Mesenchymal stem cell (in vitro differentiated cells and primary cell): ENCODE results near the gene TNIP3.

Source experiments
- DNase-seq: peaks from one replicate; pipeline ENCODE4 v3.0.0-alpha.2; 2013
- H2AFZ ChIP-seq: one replicate; pipeline ENCODE4 v1.6.1; 2013; ENCODE audit warnings: low read depth, mild to moderate bottlenecking, control low read depth, inconsistent platforms, low read length, moderate library complexity
- H2AK5ac ChIP-seq: 2 replicates; pipeline ENCODE4 v1.6.1; 2013; ENCODE audit warnings: low read length, moderate library complexity, mild to moderate bottlenecking, inconsistent platforms; ENCODE audit not compliant: severe bottlenecking
- H2BK120ac ChIP-seq: one replicate; pipeline ENCODE4 v1.6.1; 2013; ENCODE audit warnings: low read depth, mild to moderate bottlenecking, inconsistent platforms, low read length, moderate library complexity
- H2BK12ac ChIP-seq, 2 experiments: one replicate each; pipeline ENCODE4 v1.6.1; 2013; ENCODE audit warnings: inconsistent platforms in 2 of 2, low read length in 2 of 2, mild to moderate bottlenecking in 2 of 2, moderate library complexity in 2 of 2, control low read depth in 1 of 2
- H2BK15ac ChIP-seq: one replicate; pipeline ENCODE4 v1.6.1; 2013; ENCODE audit warnings: mild to moderate bottlenecking, low read depth, inconsistent platforms; ENCODE audit not compliant: poor library complexity, severe bottlenecking
- H2BK5ac ChIP-seq: 2 replicates; pipeline ENCODE4 v1.6.1; 2013; ENCODE audit warnings: low read depth, mild to moderate bottlenecking, low read length, control low read depth, inconsistent platforms; ENCODE audit not compliant: poor library complexity, severe bottlenecking
- H3K14ac ChIP-seq, 2 experiments: one replicate each; pipeline ENCODE4 v1.6.1; 2013; ENCODE audit warnings: inconsistent platforms in 2 of 2, low read length in 2 of 2, control low read depth in 1 of 2, mild to moderate bottlenecking in 1 of 2, moderate library complexity in 1 of 2
- H3K18ac ChIP-seq, 2 experiments: one replicate each; pipeline ENCODE4 v1.6.1; 2013; ENCODE audit warnings: inconsistent platforms in 2 of 2, low read length in 2 of 2, control low read depth in 1 of 2, low read depth in 1 of 2, mild to moderate bottlenecking in 1 of 2
- H3K23ac ChIP-seq, 2 experiments: one replicate each; pipeline ENCODE4 v1.6.1; 2013; ENCODE audit warnings: inconsistent platforms in 2 of 2, low read length in 2 of 2, mild to moderate bottlenecking in 2 of 2, moderate library complexity in 2 of 2, control low read depth in 1 of 2
- H3K27ac ChIP-seq: 2 replicates; pipeline ENCODE4 v1.5.1; 2013; ENCODE audit warnings: mild to moderate bottlenecking, moderate library complexity, low read length, control low read depth, inconsistent platforms; ENCODE audit not compliant: poor library complexity, severe bottlenecking
- H3K27me3 ChIP-seq, 2 experiments: 2 replicates each; pipeline versions ENCODE4 v1.6.1 to v1.7.0; 2013; ENCODE audit warnings: low read length in 2 of 2, mild to moderate bottlenecking in 2 of 2, moderate library complexity in 2 of 2, control low read depth in 1 of 2, inconsistent platforms in 1 of 2; ENCODE audit not compliant: control insufficient read depth in 1 of 2, insufficient read depth in 1 of 2
- H3K36me3 ChIP-seq, 2 experiments: 2 replicates each; pipeline versions ENCODE4 v1.6.1 to v1.7.0; 2013; ENCODE audit warnings: low read length in 2 of 2, control low read depth in 1 of 2, inconsistent platforms in 1 of 2, low read depth in 1 of 2, mild to moderate bottlenecking in 1 of 2; ENCODE audit not compliant: insufficient read depth in 2 of 2, control insufficient read depth in 1 of 2
- H3K4ac ChIP-seq, 2 experiments: one replicate each; pipeline ENCODE4 v1.6.1; 2013; ENCODE audit warnings: inconsistent platforms in 2 of 2, low read length in 2 of 2, mild to moderate bottlenecking in 2 of 2, moderate library complexity in 2 of 2, control low read depth in 1 of 2, low read depth in 1 of 2
- H3K4me1 ChIP-seq: 2 replicates; pipeline ENCODE4 v1.6.1; 2013; ENCODE audit warnings: low read depth, low read length, control low read depth; ENCODE audit not compliant: control insufficient read depth, insufficient read depth
- H3K4me2 ChIP-seq: 2 replicates; pipeline ENCODE4 v1.6.1; 2013; ENCODE audit warnings: low read length, mild to moderate bottlenecking, inconsistent platforms; ENCODE audit not compliant: poor library complexity, severe bottlenecking
- H3K4me3 ChIP-seq, 2 experiments: 2 replicates each; pipeline versions ENCODE4 v1.5.1 to v1.7.0; 2013; ENCODE audit warnings: low read length in 2 of 2, mild to moderate bottlenecking in 2 of 2, control low read depth in 1 of 2, low read depth in 1 of 2; ENCODE audit not compliant: insufficient read depth in 1 of 2
- H3K79me1 ChIP-seq: replicated peaks from 2 replicates; pipeline ENCODE4 v1.6.1; 2013; ENCODE audit warnings: mild to moderate bottlenecking, control low read depth, low read length, inconsistent platforms; ENCODE audit not compliant: poor library complexity, severe bottlenecking
- H3K9ac ChIP-seq: 2 replicates; pipeline ENCODE4 v1.7.0; 2013; ENCODE audit warnings: mild to moderate bottlenecking, low read length, moderate library complexity
- H3K9me3 ChIP-seq: 2 replicates; pipeline ENCODE4 v1.7.0; 2013; ENCODE audit warnings: mild to moderate bottlenecking, low read length; ENCODE audit not compliant: control insufficient read depth
- H4K8ac ChIP-seq: one replicate; pipeline ENCODE4 v1.6.1; 2013; ENCODE audit warnings: inconsistent platforms, mild to moderate bottlenecking, low read length, moderate library complexity
- H4K91ac ChIP-seq: one replicate; pipeline ENCODE4 v1.6.1; 2013; ENCODE audit warnings: mild to moderate bottlenecking, low read length, inconsistent platforms
- WGBS: methylation state at CpG from one replicate; pipeline ENCODE4 v1.1.7; 2013; ENCODE audit warnings: mixed read lengths; 5-methylcytosine and 5-hydroxymethylcytosine counted together

The TNIP3 gene

DNA sequence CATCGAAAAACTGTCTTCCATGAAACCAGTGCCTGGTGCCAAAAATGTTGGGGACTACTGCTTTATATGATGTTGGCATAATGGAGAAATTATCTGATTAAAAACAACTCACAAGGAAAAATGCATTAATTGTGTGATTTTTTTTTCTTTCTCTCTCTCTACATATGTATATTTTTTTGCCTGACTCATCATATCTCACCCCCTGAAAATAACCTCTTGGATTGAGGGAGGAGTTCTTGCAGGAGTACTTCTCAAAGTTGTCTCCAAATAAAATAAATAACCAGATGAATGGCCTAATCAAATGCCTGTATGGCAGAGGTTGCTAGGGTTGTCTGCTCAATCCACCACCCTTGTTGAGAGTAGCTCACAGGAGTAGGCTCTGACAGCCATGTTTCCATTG lies 19.9 kb upstream of the TNIP3 start:
- H2BK5ac ChIP-seq = no peak overlapping the region
- no peak overlapping the region for H4K8ac ChIP-seq
- no peak overlapping the region for H3K27ac ChIP-seq
- WGBS = no CpG with 5 or more reads among the region's 1 CpG
- H2BK120ac ChIP-seq = no peak overlapping the region
- no peak overlapping the region for H3K4me3 ChIP-seq
- no peak overlapping the region for H2BK15ac ChIP-seq
- H3K4me1 ChIP-seq = no peaks in the 10 kb centered on the region
- no peak overlapping the region for H2AK5ac ChIP-seq
- DNase-seq = no peak
- H3K23ac ChIP-seq = no peak overlapping the region
- H3K4me2 ChIP-seq = no peak overlapping the region
- no peaks in the 10 kb centered on the region for H3K27me3 ChIP-seq
- H3K36me3 ChIP-seq = no peaks in the 10 kb centered on the region
- H3K79me1 ChIP-seq = no peaks in the 10 kb centered on the region
- no peaks in the 10 kb centered on the region for H3K9me3 ChIP-seq
- no peak overlapping the region for H2BK12ac ChIP-seq
- H3K4ac ChIP-seq = no peak overlapping the region
- H3K18ac ChIP-seq = no peak overlapping the region
- no peak overlapping the region for H4K91ac ChIP-seq
- H3K14ac ChIP-seq = no peak overlapping the region
- H2AFZ ChIP-seq = no peak overlapping the region
- no peak overlapping the region for H3K9ac ChIP-seq

DNA sequence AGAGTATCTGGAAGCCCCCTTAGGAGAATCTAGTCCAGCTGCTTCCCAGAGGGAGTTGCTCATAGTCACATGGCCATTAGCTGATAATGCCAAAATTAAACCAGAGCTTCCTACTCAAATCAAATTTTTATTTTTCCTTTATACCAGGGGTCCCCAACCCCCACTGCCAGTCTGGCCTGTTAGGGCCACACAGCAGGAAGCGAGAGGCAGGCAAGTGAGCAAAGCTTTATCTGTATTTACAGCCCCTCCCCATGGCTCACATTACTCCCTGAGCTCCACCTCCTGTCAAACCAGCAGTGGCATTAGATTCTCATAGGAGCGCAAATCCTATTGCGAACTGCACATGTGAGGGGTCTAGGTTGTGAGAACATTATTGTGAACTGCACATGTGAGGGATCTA lies 19.2 kb upstream of the TNIP3 start:
- Histone ChIP-seq H2AFZ (no peak overlapping the region), H3K27me3 (no peaks in the 10 kb centered on the region), H3K4me3 (no peak overlapping the region), H3K36me3 (no peaks in the 10 kb centered on the region), H3K79me1 (no peaks in the 10 kb centered on the region), H3K18ac (no peak overlapping the region), H2BK5ac (no peak overlapping the region), H2BK120ac (no peak overlapping the region), H3K4me1 (no peaks in the 10 kb centered on the region), H4K8ac (no peak overlapping the region), H4K91ac (no peak overlapping the region), H2BK15ac (no peak overlapping the region), H3K9ac (no peak overlapping the region), H2BK12ac (peak overlapping the region in 1 of 2 experiments; percentile 50), H3K9me3 (no peaks in the 10 kb centered on the region), H3K23ac (no peak overlapping the region), H3K4me2 (peak overlapping the region; percentile 8), H2AK5ac (no peak overlapping the region), H3K27ac (no peak overlapping the region), H3K14ac (no peak overlapping the region), H3K4ac (no peak overlapping the region)
- DNase-seq = no peak
- WGBS = 98% methylated on average over 2 of the region's 3 CpGs

DNA sequence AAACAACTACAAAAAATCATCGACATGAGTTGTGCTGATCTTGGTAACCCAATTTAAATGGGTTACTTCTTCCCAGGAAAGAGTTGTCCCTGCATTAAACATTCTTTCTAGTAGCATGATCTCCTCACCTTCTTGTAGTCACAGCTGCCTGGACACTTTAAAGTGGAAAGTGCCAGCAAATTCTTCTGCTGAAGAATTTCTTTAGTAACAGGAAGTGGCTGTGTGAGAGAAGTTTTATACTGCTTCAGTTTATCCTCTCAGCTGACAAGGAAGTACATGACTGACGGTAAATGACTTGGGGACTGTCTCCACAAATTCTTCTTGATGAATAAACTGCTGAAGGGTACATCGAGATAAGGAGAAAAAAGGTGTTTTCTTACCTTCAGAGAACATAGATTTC lies 18.2 kb upstream of the TNIP3 start:
- Histone ChIP-seq H2BK5ac (no peak overlapping the region), H3K27me3 (peaks cover 0 to 4% of the 10 kb centered on the region in 2 experiments), H3K4me2 (no peak overlapping the region), H3K14ac (no peak overlapping the region), H2BK15ac (no peak overlapping the region), H2BK12ac (peak overlapping the region in 1 of 2 experiments; percentile 20), H2AK5ac (no peak overlapping the region), H4K8ac (no peak overlapping the region), H4K91ac (no peak overlapping the region), H3K79me1 (no peaks in the 10 kb centered on the region), H3K4me3 (no peak overlapping the region), H3K27ac (no peak overlapping the region), H3K4me1 (no peaks in the 10 kb centered on the region), H3K36me3 (no peaks in the 10 kb centered on the region), H3K4ac (no peak overlapping the region), H3K9me3 (no peaks in the 10 kb centered on the region), H2BK120ac (no peak overlapping the region), H2AFZ (no peak overlapping the region), H3K18ac (peak overlapping the region in 1 of 2 experiments; percentile 52), H3K9ac (no peak overlapping the region), H3K23ac (no peak overlapping the region)
- 54% methylated on average over 3 of the region's 3 CpGs for WGBS
- peak; percentile 36 for DNase-seq

DNA sequence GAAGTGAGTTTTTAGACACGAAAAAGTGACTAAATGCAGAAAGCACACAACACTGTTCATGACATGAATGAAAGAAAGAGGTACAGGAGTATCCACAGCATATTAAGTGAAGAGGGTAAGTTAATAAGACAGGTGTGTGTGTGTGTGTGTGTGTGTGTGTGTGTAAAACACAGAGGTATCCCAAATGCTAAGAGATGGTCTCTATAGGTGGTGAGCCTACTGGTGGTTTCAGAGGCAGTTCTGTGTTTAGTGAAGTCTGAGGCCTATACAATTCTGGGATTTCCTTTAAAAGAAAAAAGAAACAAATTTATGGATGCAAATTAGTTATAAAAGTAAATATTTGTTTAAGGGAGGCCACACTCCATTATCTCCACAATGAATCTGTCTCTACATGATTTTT lies 17.4 kb upstream of the TNIP3 start:
- H3K36me3 ChIP-seq = no peaks in the 10 kb centered on the region
- no peak overlapping the region for H3K4me3 ChIP-seq
- H3K18ac ChIP-seq = peak overlapping the region in 1 of 2 experiments; percentile 16
- H4K8ac ChIP-seq = no peak overlapping the region
- H3K79me1 ChIP-seq = no peaks in the 10 kb centered on the region
- no peak overlapping the region for H2BK15ac ChIP-seq
- no peak overlapping the region for H3K4ac ChIP-seq
- no peak overlapping the region for H4K91ac ChIP-seq
- H3K27ac ChIP-seq = no peak overlapping the region
- peaks cover 0 to 4% of the 10 kb centered on the region in 2 experiments for H3K27me3 ChIP-seq
- no peak overlapping the region for H3K9ac ChIP-seq
- no peak overlapping the region for H2AFZ ChIP-seq
- H3K23ac ChIP-seq = no peak overlapping the region
- no peaks in the 10 kb centered on the region for H3K4me1 ChIP-seq
- H2BK5ac ChIP-seq = no peak overlapping the region
- no peak for DNase-seq
- H3K14ac ChIP-seq = no peak overlapping the region
- H3K9me3 ChIP-seq = no peaks in the 10 kb centered on the region
- 87% methylated on average over 1 of the region's 1 CpG for WGBS
- H2AK5ac ChIP-seq = no peak overlapping the region
- H2BK120ac ChIP-seq = no peak overlapping the region
- no peak overlapping the region for H2BK12ac ChIP-seq
- no peak overlapping the region for H3K4me2 ChIP-seq
